Posterior vena cava (tissue), 2 donors: ENCODE results near the gene THADA. TPM values are rescaled to one million over a fixed set of nuclear protein-coding genes. Genes with fewer than 3 reads are reported as not detected.
"Not testable (repeated sequence)": the region's sequence is repeated elsewhere in the genome, so short reads cannot be mapped to it uniquely, and the experiment has no call there.

Experiments used
- DNase-seq: peaks from one replicate; pipeline ENCODE4 v3.0.0-alpha.2; 2020; ENCODE audit warnings: low spot score
- intact Hi-C, 2 donors: fragments of 100-400 bp; cut with DNase I; formaldehyde crosslinking; loops; one replicate each; pipeline versions ENCODE4 v1.14.1 to v1.14.2; 2022 to 2023
- total RNA-seq, 2 donors: library from RNA; stranded (reverse); fragmentation: NEBNext Ultra II Directional; extraction: Animal tissue kit (Norgen Biotek cat#: 25700); gene quantifications; one replicate each; pipeline ENCODE4 v1.2.1, GENCODE V29; 2021
- donor health status: DM: yes; HTN: yes; CAD: no.
- donor health status: DM: yes; HTN: yes; CAD: no.

The THADA gene
- total RNA-seq, 2 donors from 2014 or later, result 29.9 to 30.7 TPM

DNA sequence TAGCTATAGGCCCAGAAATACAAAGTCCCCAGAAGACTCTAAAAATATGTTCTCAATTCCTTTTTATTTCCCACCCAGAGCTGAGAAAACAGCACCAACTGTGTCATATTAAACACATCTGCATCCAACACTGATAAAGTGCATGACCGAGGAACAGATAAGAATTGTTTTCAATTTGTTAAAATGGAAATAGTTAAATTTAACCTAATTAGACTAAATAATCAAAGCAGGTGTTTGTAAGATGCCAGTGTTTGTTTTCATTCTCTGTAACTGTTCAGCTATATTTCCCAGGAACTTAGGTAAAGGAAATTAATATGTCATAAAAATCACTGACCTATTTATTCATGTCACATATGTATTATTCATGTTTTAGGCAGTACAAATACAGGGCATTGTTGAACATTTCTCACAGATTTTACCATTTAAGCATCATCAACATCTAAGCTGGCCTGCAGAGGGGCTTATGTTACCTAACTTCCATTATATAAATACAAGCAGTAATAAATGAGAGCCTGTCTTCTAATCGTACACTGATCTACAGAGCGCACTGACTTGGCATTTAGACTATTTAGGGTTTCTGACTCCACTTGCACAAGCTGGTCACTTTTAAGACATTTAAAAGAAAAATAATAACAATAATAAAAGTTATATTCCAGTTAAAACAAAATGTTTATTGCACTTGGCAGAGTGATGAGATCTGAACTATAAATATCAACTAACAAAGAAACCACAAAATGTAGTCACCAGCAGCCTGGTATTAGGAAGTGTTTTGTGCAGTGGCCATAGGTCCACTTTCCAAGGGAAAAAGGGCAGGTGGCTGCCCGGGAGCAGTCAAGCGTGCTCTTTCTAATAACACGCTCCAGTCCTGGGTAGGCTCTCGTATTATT, 282.8 kb downstream of the THADA start:
- DNase-seq, result no peak
- intact Hi-C loops, result no loop called here

DNA sequence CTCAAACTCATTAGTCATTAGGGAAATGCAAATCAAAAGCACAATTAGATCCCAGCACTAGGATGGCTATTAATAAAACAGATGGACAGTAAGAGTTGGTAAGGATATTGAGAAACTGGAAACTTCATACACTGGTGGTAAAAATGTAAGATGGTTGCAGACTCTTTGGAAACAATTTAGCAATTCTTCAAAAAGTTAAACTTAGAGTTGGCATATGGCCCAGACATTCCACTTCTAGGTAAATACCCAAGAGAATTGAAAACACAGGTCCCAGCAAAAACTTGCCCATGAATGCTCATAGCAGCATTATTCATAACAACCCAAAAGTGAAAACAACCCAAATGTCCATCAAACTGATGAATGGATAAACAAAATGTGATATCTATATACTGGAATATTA, 284.6 kb downstream of the THADA start:
- intact Hi-C loops, result no loop called here
- no peak for DNase-seq

DNA sequence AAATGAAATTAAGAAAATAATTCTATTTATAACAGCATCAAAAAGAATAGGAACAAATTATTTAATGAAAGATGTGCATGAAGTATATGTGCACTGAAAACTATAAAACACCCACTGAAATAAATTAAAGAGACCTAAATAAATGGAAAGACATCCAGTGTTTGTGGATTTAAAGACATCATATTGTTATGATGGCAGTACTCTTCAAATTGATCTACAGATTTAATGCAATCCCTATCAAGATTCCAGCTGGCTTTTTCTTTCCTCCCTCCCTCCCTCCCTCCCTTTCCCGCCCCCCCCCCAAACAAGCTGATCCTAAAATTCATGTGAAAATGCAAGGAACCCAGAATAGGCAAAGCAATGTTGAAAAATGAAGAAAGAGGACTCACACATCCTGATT, 285.9 kb downstream of the THADA start:
- intact Hi-C loops, result no loop called here
- no peak for DNase-seq

DNA sequence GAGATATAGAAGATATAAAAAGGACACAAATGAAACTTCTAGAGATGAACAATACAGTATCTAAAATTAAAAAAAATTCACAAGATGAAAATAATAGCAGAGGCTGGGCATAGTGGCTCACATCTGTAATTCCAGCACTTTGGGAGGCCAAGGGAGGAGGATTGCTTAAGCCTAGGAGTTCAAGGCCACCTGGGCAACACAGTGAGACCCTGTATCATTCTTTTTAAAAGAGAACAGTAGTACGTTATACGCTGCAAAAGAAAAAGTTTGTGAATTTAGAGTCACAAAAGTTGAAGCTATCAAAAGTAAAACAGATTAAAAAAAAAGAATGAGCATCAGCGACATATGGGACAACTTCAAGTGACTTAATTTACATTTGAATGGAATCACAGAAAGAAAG, 287.9 kb downstream of the THADA start:
- intact Hi-C loops, result no loop called here
- DNase-seq, result no peak

DNA sequence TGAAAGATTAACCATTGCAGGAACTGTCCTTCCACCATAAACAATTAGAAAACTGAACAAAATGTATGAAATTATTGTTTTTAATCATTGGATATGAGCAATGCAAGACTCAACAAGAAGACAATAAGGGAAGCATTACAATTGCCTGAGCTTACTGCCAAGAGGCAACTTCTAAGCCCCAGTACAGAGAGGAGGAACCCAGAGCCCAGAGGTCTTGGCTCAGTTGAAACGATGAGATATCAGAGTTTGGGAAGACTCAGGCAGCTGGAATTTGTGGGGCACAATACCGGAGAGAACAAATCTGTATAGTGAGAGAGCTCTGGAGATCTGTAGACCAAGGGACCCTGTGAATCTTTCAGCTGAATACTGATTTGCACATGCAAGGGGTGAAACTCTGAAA, 288.8 kb downstream of the THADA start:
- DNase-seq, result no peak
- intact Hi-C loops, result no loop called here

DNA sequence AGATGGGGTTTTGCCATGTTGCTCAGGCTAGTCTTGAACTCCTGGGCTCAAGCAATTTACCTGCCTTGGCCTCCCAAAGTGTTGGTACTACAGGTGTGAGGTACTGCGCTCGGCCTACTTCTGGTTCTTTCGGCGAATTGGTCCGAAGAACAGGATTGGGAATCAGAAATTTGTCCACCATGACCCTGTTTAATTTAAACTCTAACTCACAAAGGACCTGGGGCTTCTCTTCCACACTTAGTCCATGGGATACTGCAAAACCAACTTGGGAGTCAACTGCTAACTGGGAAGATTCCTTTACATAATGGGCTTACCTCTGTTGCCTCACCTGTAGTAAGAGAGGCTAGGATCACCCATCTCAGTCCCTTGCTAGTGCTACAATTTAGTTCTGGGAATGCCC, 289.6 kb downstream of the THADA start:
- DNase-seq, result no peak
- intact Hi-C loops, result no loop called here

DNA sequence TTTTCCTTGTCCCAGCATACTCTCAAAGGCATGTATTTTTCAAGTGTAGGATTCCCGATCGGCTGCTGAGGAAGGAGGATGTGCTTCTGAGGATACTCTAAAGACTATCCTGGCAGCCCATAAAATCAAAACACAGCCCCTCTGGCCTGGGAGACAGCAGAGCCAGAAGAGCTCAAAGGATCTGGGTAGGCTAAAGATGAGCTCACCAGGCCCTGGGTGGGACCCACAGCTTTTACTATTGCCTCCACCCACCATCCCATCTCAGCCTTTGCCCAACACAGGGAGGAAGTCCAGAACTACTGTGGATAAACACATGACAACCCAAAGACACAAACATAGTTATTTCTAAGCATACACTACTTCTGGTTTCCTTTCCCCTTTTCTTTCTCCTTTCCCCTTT, 290.3 kb downstream of the THADA start:
- intact Hi-C loops, result no loop called here

DNA sequence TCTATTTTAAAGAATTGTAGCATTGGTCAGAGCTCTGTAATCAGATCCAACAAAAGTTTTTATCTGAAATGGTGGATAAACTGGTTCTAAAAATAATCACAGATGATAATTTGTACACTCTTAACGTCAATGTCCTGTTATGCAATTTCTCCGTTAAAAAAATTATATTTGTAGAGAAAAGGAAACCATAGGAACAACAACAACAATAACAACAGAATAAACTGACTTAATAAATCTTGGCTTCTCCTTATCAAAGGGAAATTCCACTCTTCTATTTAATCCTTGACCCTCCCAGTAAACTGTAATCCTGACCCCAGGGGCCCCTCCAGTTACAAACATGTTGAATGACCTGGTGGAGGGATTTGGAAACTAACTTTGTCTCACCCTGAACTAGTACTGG, 290.8 kb downstream of the THADA start:
- no peak for DNase-seq
- intact Hi-C loops, result no loop called here

More for the DNA sequence above, 290.3 kb downstream of the THADA start:
- peak; percentile 84 for DNase-seq

DNA sequence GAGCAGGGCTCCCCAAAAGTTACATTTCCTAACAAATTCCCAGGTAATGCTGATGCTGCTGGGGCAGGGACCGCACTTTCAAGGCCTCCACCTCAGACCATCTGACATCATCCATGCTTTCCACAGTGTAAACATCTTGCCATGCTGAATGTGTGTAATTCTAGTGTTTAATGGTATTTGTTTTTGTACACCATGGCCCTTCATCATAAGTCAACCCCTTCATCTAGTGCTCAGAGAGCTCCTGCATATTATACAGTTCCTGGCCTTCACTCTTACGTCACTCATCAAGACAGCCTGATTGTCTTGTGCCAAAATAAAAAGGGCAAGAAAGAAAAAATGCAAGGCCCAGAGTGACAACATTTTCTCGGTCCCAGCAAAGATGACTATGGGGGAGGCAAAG, 291.9 kb downstream of the THADA start:
- DNase-seq, result no peak
- intact Hi-C loops, result no loop called here

DNA sequence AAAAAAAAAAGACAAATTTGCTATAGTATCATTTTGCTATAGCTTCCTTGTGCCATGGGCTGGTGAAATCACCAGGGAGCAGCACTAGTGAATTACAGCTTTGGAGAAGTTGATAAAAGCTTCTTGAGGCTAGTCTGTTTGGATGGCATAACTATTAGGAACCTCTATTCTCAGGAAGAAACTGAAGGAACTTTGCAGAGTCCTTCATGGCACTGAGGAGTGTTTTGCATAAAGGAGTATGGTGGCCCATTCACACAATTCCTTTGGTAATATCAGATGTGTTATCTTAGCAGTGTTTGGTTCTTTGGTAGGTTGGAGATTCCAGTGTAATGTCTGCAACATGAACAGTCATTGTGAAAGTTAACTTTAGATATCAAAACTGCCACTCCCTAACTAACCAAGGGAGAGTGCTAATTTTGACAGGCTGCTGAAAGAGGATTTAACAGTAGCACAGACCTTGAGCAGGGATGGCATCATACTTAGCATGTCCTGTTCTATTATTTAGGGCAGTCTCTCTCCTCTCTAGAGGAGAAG, 292.8 kb downstream of the THADA start:
- intact Hi-C loops, result no loop called here
- no peak for DNase-seq

DNA sequence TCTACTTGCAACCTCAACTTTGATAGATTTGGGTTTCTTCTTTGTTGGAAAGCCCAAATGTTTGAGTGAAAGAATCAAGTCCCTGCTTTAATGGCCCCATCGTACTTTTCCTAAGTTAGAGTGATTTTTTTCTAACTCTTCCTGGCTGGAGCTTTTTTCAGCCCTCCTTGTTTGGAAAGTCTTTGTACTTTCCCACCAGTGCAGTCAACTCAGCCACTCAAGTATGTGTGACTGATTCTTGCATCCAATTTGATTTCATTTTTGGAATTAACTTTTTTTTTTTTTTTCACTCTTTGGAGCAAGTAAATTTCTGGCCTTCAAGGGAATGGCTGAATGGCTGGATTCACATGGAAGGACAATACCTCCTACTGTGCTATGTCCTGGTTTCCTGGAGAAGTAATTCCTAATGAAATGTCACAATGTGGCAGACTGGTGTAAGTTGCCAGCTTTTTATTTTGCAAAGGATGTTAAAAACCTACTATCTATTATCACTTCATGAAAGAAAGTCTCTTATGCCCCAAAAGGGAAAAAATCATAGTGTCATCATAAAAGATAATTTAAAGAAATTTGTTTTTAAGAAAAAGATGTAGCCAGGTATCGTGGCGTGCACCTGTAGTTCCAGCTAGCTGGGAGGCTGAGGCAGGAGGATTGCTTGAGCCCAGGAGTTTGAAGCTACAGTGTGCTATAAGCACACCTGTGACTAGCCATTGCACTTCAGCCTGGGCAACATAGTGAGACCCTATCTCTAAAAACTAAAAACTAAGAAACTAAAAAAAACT, 293.5 kb downstream of the THADA start:
- no peak for DNase-seq
- intact Hi-C loops, result no loop called here

DNA sequence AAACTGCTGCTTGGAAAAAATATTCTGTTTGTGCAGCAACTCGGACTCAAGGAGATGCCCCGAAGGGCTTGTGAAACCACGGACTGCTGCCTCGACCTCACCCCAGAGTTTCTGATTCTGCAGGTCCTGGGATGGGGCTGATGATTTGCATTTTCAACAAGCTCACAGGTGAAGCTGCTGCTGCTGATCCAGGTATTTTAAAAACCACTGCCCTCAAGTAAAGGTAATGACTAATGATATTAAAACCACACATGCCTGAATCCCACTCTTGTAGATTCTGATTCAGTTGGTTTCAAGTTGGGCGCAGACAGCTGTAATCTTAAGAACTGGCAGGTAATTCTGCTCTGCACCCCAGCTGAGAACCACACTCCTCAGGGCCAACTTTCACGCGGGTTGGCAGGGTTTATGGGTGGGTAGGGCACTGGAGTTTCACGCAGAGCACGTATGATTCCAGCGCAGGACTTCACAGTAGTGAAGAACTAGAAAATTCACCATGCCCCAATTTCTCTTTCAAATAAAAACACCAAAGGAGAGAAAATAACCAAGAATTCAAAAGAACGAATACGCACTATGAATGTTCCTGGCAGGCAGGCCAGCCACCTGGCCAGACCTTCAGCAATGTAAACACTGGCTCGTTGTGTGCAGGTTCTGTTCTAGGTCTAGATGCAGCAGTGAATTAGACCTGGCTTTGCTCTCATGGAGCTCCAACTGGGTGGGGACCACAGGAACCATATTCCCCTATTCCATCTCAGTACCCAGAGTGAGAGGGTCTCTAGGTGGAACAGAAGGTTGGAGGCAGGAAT, 294.9 kb downstream of the THADA start:
- intact Hi-C loops, result no loop called here
- DNase-seq, result no peak

DNA sequence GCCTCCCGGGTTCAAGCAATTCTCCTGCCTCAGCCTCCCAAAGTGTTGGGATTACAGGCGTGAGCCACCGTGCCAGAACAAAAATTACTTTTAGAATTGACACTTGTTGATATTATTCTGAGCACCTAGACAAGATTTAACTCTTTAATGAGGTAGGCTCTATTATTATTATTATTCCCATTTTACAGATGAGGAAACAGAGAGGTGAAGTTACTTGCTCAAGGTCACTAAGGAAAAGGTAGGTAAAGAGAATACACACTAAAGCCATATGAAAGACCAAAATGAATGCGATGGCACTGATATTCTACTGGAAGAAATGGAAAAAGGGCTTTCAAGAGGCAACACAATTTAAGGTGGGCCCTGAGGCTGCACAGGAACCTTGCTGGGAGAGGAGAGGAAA, 295.6 kb downstream of the THADA start:
- no peak for DNase-seq
- intact Hi-C loops, result no loop called here

DNA sequence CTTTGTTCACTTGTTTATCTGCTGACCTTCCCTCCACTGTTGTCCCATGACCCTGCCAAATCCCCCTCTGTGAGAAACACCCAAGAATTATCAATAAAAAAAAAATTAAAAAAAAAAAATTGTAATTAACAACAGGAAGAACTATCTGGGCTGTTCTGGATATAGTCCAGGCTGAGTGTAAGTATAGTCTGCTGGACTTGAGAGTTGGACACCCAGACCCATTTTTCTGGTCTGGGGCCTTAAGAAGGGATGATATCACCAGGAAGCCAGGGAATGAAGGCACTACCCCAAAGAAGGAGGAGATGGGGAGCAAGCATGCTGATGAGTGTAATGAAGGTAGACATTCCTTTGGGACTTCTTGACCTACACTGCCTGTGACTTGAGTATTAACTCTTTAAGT, 297.3 kb downstream of the THADA start:
- intact Hi-C loops, result no loop called here
- no peak for DNase-seq

DNA sequence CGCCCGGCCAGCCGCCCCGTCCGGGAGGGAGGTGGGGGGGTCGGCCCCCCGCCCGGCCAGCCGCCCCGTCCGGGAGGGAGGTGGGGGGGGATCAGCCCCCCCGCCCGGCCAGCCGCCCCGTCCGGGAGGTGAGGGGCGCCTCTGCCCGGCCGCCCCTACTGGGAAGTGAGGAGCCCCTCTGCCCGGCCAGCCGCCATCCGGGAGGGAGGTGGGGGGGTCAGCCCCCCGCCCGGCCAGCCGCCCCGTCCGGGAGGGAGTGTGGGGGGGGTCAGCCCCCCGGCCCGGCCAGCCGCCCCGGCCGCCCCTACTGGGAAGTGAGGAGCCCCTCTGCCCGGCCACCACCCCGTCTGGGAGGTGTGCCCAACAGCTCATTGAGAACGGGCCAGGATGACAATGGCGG, 298.1 kb downstream of the THADA start:
- DNase-seq, intact Hi-C loops: not testable (repeated sequence)

DNA sequence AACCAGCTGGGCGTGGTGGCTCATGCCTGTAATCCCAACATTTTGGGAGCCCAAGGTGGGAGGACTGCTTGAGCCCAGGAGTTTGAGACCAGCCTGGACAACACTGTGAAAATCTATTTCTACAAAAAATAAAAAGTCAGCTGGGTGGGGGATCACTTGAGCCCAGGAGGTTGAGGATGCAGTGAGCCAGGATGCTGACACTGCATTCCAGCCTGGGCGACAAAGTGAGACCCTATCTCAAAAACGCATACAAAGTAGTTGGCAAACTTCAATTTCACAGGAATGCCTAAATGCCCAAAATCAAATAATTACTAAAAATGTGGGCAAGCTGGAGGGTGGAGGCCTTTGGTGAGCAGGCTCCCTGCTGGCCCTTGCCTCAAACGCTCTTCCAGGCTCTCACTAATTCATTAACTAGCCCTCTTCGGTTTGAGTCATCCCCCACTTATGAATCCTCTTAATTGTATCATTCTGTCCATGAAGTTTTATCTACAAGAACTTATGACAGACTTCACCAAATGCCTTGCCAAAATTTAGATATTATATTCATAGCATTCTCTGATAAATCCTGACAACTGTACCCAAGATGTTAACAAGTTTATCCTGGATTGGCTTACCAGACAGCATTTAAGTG, 300.8 kb downstream of the THADA start:
- intact Hi-C loops, result no loop called here
- no peak for DNase-seq

DNA sequence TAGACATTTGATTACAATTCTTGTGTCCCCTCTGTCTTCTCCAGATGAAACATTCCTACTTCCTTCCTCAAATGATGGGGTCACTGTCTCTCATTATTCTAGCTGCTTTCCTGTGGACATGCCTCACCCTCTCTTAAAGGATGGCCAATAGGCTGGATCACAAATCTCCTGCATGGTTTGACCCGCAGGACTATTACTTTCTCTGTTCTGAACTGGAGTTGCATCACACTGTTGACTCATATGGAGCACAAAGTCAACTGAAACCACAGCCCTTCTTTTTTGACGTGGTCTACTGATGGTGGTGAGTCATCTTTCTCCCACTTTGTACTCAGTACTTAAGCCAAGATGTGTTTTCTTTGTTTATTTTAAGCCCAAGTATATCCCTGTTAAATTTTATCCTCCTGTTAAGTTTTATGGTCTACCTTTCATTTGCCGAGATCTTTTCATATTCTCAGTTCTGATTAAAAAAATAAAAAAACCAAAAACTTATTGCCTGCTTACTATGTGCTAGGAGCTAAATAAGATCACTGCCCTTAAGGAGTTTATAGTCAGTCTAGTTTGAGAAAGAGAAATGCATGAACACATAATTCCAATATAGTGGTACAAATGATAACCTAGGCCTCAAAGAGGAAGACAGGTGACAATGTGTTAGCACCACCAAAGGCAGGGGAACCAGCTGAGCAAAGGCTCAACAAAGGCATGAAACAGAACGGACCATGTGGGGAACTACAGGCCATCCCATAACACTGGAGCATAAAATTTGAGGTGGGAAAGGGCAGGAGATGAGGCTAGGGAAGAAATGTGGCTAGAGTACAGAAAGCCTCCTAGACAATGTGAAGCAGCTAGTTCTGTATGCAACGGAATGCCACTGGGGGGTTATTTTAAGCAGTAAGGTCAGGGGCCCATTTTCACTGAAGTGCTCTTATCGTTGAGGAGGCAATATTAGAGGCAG, 301.8 kb downstream of the THADA start:
- intact Hi-C loops, result no loop called here
- no peak for DNase-seq
